GM18519 (cell line): ENCODE measurements around the gene MIOX.
"Not testable (repeated sequence)": the region's sequence is repeated elsewhere in the genome, so short reads cannot be mapped to it uniquely, and the experiment has no call there.

Source experiments
- ATAC-seq: cut with Tn5 transposase; IDR thresholded peaks from one replicate; pipeline ENCODE4 v1.9.1; 2021; ENCODE audit warnings: mild to moderate bottlenecking, moderate library complexity; ENCODE audit not compliant: unreplicated experiment, low FRiP score

MIOX gene

GRCh38 chr22:50507991-50508884 lies 21.6 kb downstream of the MIOX start, which contains the start of gene NCAPH2:
Gene NCAPH2 (plus strand): TSS chr22:50508224. CDS start chr22:50508338, 114 bp downstream.
- peak; percentile 46 for ATAC-seq

GRCh38 chr22:50508897-50509296 lies 22.2 kb downstream of the MIOX start:
- no peak for ATAC-seq

GRCh38 chr22:50513175-50513574 lies 26.5 kb downstream of the MIOX start:
- no peak for ATAC-seq

- ATAC-seq, result no peak
These were observed 29.4 kb downstream of the MIOX start for GRCh38 chr22:50516068-50516467.

GRCh38 chr22:50516891-50517290 lies 30.2 kb downstream of the MIOX start:
- no peak for ATAC-seq

- no peak for ATAC-seq
These were observed 31.0 kb downstream of the MIOX start for GRCh38 chr22:50517495-50518260.

GRCh38 chr22:50518606-50519005 lies 31.9 kb downstream of the MIOX start:
- no peak for ATAC-seq

- ATAC-seq, result no peak
These were observed 32.5 kb downstream of the MIOX start for GRCh38 chr22:50519151-50519550.

- not testable (repeated sequence) for ATAC-seq
These were observed 33.5 kb downstream of the MIOX start for GRCh38 chr22:50520184-50520583.

- ATAC-seq, result no peak
These were observed 34.3 kb downstream of the MIOX start for GRCh38 chr22:50520826-50521453.

GRCh38 chr22:50521710-50522109 lies 35.1 kb downstream of the MIOX start:
- ATAC-seq, result no peak

GRCh38 chr22:50522208-50522805 lies 35.6 kb downstream of the MIOX start:
- no peak for ATAC-seq

GRCh38 chr22:50522806-50523438 lies 36.3 kb downstream of the MIOX start:
- no peak for ATAC-seq

- ATAC-seq, result no peak
These were observed 36.8 kb downstream of the MIOX start for GRCh38 chr22:50523458-50523805.

- ATAC-seq, result no peak
These were observed 37.4 kb downstream of the MIOX start for GRCh38 chr22:50523806-50524675.

GRCh38 chr22:50524676-50525103 lies 38.0 kb downstream of the MIOX start:
- ATAC-seq, result no peak

- peak; percentile 30 for ATAC-seq
These were observed 38.6 kb downstream of the MIOX start, which contains the start of gene SCO2 for GRCh38 chr22:50525104-50525857. Gene SCO2 (minus strand): TSS chr22:50525598. CDS start chr22:50524411, 1,187 bp downstream.

GRCh38 chr22:50525858-50526107 lies 39.1 kb downstream of the MIOX start:
- no peak for ATAC-seq
